GM12872 (cell line): Measurements from ENCODE around the gene MYO5A.

ENCODE experiments used
- TF ChIP-seq, protein P1 (sequence below): IDR thresholded peaks from 3 replicates; pipeline ENCODE4 v1.5.1; 2011; ENCODE audit warnings: low read depth, mild to moderate bottlenecking, low read length, moderate library complexity; ENCODE audit not compliant: insufficient read depth

MYO5A gene

DNA sequence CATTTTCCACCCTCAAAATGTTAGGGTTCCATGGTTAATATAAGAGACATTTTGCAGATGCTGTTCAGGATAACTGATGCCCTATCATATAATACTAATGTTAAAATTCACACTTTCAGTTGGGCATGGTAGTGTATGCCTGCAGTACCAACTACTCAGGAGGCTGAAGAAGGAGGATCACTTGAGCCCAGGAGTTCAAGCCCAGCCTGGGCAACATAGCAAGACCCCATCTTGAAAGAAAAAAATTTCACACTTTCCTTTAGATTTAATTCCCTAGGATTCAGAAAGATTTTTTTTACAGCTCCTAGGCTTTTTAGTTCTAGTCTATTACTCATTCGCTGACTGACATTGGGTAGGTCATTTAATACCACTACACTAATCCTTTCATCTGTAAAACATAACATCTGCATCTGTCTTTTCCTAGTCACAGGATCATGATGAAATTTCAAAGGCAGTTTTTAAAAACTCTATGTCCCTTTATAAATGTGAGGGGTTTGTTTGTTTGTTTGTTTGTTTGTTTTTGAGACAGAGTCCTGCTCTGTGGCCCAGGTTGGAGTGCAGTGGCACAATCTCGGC is 103.7 kb downstream of the MYO5A start:
- TF ChIP-seq, protein P1, sequence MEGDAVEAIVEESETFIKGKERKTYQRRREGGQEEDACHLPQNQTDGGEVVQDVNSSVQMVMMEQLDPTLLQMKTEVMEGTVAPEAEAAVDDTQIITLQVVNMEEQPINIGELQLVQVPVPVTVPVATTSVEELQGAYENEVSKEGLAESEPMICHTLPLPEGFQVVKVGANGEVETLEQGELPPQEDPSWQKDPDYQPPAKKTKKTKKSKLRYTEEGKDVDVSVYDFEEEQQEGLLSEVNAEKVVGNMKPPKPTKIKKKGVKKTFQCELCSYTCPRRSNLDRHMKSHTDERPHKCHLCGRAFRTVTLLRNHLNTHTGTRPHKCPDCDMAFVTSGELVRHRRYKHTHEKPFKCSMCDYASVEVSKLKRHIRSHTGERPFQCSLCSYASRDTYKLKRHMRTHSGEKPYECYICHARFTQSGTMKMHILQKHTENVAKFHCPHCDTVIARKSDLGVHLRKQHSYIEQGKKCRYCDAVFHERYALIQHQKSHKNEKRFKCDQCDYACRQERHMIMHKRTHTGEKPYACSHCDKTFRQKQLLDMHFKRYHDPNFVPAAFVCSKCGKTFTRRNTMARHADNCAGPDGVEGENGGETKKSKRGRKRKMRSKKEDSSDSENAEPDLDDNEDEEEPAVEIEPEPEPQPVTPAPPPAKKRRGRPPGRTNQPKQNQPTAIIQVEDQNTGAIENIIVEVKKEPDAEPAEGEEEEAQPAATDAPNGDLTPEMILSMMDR: no peak

DNA sequence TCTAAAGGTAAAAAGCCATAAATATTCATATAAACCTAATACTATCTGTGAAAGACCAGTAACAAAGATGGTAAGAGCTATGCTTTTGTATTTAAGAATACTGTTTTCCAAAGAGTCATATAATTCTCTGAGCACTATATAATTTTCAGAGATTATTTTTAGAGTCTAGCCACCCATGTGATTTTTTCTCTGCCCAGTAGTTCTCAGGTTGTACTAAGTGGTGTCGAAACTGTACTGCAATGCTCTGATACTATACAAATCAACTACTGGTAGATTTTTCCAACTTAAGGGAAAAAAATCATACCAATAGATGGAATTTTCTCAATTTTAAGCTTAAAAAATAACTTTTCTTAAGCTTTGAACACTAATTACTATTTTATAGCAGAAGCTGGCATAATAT is 104.8 kb downstream of the MYO5A start:
- TF ChIP-seq, protein P1: no peak

DNA sequence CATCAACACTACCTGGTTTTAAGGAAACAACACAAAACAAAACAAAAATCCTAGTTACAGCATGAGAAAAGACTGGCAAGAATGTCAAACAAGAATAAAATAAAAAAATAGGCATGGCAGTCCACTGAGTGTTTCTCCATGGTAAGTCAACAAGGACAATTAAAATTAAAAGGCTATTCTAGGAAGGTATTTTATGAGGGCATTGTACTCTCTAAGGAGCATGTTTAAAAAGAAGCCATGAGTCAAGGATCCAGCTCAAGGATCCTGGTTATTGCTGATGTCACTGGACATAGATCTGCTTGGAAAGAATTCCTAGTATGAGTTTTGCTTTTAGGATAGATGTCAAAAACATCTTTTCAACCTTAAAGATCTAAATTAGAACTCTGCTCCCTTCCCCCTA is 106.7 kb downstream of the MYO5A start:
- TF ChIP-seq, protein P1: no peak

DNA sequence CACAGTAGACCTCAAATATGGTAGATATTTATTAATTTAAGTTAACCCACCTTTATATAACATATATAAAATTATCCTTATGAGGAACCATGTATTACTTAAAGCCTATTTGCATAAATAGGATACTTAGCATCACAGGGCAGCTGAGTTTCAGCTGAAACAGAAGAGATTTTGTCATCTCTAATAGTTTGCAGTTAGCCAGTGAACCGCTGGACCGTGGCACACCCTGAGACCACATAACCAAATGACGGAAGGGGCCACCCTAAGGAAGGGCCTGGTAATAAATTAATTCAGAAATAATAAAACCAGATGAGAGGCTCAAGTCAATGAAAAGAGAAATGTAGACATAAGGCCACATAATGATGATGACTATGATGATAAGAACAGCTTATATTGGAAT is 107.7 kb downstream of the MYO5A start:
- TF ChIP-seq, protein P1: no peak

DNA sequence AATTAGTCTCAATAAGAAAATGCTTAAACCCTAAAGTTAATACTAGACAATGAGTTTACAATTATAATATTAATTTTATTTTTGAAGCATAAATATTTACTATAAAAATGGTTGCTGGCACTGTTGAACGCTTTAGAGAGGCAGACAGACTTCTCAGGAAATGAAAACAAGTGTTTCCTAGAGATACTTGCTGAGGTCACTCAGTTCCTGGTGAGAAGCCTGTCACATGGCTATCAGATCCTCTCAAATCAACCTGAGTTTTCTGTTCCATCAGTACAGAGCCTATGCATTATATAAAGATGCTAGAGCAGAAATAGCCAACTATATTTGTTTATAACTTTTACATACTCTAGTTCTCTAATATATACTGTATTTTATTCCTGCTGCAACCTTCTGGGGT is 109.2 kb downstream of the MYO5A start:
- TF ChIP-seq, protein P1: no peak

DNA sequence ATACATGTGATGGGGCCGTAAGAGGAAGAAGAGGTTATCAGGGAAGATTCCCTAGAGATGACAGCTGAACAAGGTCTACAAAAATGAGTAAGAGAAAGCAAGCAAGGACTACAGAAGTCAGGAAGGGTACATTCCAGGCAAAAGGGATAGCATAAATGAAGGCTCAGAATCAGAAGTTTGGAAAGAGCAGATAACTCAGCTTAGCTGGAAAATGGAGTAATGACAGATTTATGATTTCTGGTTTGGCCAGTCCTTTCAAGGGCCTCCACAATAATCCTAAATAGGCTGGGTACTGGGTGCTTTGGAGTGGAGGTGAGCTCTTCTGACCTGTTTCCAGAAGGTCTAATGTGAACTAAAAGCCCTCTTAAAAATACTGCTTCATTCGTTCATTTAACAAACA is 110.7 kb downstream of the MYO5A start:
- TF ChIP-seq, protein P1: no peak

DNA sequence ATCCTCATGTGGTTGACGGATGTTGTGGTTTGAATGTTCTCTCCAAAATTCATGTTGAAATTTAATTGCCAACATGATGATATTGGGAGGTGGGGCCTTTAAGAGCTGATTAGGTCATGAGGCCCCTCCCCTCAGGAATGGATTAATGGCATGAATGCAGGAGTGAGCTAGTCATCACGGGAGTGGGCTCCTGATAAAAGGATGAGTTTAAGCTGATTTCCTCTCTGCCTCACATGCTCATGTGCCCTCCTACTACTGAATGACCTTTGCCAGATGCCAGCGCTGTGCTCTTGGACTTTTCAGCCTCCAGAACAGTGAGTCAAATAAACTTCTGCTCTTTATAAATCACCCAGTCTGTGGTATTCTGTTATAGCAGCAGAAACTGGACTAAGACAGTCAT is 111.2 kb downstream of the MYO5A start:
- TF ChIP-seq, protein P1: no peak
